Astrocyte of the hippocampus (primary cell): ENCODE measurements around the gene RASIP1.
A peak's percentile ranks its signal among the peaks of the same experiment; 100 is the strongest.
"Not testable (repeated sequence)": the region's sequence is repeated elsewhere in the genome, so short reads cannot be mapped to it uniquely, and the experiment has no call there.

ENCODE experiments used
- DNase-seq: peaks from one replicate; pipeline ENCODE4 v3.0.0; 2011; ENCODE audit warnings: low read depth, low spot score

The RASIP1 gene

GRCh38 chr19:48713041-48713863 is 27.2 kb downstream of the RASIP1 start:
- peak; percentile 42 for DNase-seq

- no peak for DNase-seq
These were observed 29.2 kb downstream of the RASIP1 start for GRCh38 chr19:48711106-48711662.

DNA sequence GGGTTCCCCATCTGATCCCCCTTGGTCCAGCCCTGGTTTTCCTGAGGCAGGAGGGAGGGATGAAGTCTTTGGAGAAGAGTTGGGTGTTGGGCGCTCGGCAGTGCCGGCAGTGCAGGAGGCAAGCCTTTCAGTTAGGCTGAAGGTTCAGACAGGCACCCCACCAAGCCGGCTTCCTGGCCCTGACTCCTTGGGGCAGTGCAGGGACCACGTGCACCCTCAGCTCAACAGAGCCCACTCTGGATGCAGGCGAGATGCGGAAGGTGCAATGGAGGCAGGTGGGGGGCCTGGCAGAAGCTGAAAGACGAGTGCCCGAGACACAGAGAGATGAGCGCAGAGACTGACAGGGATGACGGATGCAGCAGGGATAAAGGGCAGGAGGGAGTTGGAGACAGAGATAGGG is 31.9 kb downstream of the RASIP1 start:
- DNase-seq: no peak

GRCh38 chr19:48705431-48705830 is 35.0 kb downstream of the RASIP1 start:
- DNase-seq: no peak

DNA sequence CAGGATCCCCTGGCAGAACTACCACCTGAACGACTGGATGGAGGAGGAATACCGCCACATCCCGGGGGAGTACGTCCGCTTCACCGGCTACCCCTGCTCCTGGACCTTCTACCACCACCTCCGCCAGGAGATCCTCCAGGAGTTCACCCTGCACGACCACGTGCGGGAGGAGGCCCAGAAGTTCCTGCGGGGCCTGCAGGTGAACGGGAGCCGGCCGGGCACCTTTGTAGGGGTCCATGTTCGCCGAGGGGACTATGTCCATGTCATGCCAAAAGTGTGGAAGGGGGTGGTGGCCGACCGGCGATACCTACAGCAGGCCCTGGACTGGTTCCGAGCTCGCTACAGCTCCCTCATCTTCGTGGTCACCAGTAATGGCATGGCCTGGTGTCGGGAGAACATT is 37.1 kb downstream of the RASIP1 start:
- DNase-seq: no peak

DNA sequence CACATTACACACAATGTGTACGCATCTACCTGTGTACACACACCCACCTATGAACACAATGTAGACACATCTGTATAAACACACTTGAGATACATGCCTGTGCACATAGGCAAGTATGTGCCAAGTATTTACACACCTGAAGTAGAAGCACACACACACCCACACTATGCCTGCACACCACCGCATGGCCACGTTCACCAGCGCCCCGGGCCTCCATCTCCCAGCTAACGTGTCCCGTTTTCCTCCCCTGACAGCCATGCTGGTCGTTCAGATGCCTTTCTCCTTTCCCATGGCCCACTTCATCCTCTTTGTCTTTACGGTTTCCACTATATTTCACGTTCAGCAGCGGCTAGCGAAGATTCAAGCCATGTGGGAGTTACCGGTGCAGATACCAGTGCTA is 37.7 kb downstream of the RASIP1 start:
- DNase-seq: no peak

DNA sequence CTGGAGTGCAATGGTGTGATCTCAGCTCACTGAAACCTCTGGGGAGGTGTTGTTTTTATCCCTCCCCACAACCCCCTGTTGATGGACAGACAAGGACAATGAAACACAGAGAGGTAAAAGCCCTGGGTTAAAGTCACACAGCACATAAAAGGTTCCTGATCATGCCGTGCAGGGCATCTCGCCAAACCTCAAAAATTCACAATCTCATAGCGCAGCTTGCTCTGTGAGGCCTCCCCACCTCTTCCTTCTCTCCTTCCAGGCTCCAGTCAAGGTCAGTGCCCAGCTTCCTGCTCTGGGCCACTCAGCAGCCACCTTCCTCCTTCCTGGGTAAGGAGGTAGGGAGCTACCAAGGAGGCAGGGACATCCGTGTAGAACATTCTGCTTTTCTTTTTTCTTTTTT is 42.4 kb downstream of the RASIP1 start:
- DNase-seq: peak; percentile 81

DNA sequence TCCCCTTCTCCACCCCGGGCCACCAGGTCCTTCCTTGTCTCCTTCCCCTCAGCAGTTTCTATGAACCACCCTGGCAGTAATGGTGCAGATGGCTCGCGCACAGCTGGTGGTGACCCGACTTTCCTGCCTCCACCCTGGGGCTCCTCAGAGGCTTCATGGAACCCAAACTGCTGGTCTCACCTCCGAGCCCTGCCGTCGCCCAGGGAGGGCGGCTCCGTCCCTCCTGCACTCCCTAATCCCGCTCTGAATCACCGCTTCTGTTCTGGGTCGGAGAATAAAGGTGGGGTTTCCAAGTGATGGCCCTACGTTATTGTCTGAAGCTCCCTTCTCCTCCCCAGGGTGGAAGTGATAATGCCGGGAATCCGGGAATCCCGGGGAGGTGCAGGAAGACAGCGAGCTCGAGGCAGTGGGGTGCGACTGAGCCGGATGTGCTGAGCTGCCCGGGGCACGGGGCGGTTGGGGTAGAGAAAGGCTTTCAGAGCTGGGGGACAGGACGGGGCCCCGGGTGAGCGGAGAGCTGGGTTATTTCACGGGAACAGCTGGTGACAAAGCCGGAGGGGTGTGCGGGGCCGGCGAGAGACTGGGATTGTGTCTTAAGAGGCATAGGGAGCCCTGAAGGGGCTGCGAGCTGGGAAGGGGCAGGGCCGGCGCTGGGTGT is 43.9 kb downstream of the RASIP1 start:
- no peak for DNase-seq

GRCh38 chr19:48695743-48696352 is 44.6 kb downstream of the RASIP1 start, which contains the start of gene FUT2:
FUT2 (plus strand) TSS chr19:48695971; CDS start chr19:48702957, 6,986 bp downstream.
- no peak for DNase-seq

DNA sequence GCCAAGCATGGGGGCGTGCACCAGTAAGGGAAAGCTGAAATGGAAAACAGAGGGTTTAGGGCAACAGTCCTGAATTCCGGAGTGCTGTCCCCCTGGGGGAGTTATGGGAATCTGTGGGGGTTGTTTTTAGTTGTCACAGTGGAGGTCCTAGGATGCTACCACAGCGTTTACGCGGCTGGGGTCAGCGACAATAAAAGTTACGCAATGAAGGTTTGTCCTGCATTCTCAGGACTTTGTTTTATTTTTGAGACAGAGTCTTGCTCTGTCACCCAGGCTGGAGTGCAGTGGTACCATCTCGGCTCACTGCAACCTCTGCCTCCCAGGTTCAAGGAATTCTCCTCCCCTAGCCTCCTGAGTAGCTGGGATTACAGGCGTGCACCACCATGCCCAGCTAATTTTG is 46.8 kb downstream of the RASIP1 start:
- not testable (repeated sequence) for DNase-seq

- DNase-seq: no peak
These were observed 51.0 kb downstream of the RASIP1 start for GRCh38 chr19:48689449-48689848.

GRCh38 chr19:48687776-48688175 is 52.6 kb downstream of the RASIP1 start:
- DNase-seq: no peak

GRCh38 chr19:48686637-48687036 is 53.8 kb downstream of the RASIP1 start:
- not testable (repeated sequence) for DNase-seq

- DNase-seq: no peak
These were observed 54.3 kb downstream of the RASIP1 start for GRCh38 chr19:48686088-48686487.

GRCh38 chr19:48685583-48685982 is 54.8 kb downstream of the RASIP1 start:
- no peak for DNase-seq

GRCh38 chr19:48683349-48683748 is 57.1 kb downstream of the RASIP1 start:
- peak; percentile 55 for DNase-seq

- peak; percentile 94 for DNase-seq
These were observed 59.3 kb downstream of the RASIP1 start for GRCh38 chr19:48681127-48681470.

GRCh38 chr19:48680436-48681126 is 59.8 kb downstream of the RASIP1 start:
- DNase-seq: no peak

DNA sequence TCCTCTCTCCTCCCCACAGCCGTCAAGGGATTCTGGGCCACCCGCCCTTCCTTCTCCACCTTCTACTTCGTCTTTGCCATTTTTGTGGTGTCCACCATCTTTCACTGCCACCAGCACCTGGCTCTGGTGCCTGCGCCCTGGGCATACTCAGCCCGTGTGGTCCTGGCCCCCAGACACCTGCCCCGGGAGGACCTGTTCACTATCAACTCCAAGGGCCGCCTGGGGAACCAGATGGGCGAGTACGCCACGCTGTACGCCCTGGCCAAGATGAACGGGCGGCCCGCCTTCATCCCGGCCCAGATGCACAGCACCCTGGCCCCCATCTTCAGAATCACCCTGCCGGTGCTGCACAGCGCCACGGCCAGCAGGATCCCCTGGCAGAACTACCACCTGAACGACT is 60.4 kb downstream of the RASIP1 start:
- not testable (repeated sequence) for DNase-seq

DNA sequence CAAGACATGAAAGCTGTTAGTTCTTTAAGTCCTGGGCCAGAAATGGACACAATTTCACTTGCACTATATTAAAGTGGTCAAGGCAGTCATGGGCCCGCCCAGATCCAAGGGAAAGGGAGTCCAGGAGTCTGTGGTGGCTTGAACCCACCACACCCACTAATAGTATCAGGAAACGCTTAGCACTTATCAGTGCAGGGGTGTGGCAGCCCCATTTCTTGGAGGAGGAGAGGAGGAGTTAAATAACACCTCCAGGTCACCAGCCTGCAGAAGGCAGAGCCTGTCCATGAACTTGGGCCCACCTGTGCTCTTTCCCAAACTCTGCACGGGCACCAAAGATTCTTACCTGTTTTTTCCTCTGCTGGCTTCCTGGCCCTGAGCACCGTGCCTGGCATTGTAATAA is 62.2 kb downstream of the RASIP1 start:
- no peak for DNase-seq

- DNase-seq: no peak
These were observed 63.5 kb downstream of the RASIP1 start for GRCh38 chr19:48676887-48677286.

- DNase-seq: no peak
These were observed 63.9 kb downstream of the RASIP1 start for GRCh38 chr19:48676487-48676886.
